Memory B cell (primary cell): ENCODE results near the gene XXYLT1.

Experiments
- ATAC-seq: fragments of 150-1000 bp; cut with Tn5 transposase; 2 replicates; pipeline ENCODE4 v1.10.0; 2021; ENCODE audit warnings: low read depth, mild to moderate bottlenecking, moderate library complexity
- DNase-seq, 2 donors: peaks; one replicate each; pipeline ENCODE4 v3.0.0; 2022; ENCODE audit warnings: low spot score in 2 of 2
- H3K27ac Mint-ChIP-seq: one replicate; pipeline ENCODE4 v1.8.0; 2022; ENCODE audit warnings: mild to moderate bottlenecking, moderate library complexity, mixed read lengths
- H3K27me3 Mint-ChIP-seq: one replicate; pipeline ENCODE4 v1.8.0; 2022; ENCODE audit warnings: mixed read lengths
- H3K36me3 Mint-ChIP-seq: one replicate; pipeline ENCODE4 v1.8.0; 2022; ENCODE audit warnings: mild to moderate bottlenecking, mixed read lengths
- H3K4me1 Mint-ChIP-seq: one replicate; pipeline ENCODE4 v1.8.0; 2022; ENCODE audit warnings: mixed read lengths
- H3K4me3 Mint-ChIP-seq: one replicate; pipeline ENCODE4 v1.8.0; 2022; ENCODE audit warnings: mild to moderate bottlenecking, moderate library complexity, mixed read lengths
- H3K9me3 Mint-ChIP-seq: one replicate; pipeline ENCODE4 v1.8.0; 2022; ENCODE audit warnings: mixed read lengths

Gene XXYLT1

DNA sequence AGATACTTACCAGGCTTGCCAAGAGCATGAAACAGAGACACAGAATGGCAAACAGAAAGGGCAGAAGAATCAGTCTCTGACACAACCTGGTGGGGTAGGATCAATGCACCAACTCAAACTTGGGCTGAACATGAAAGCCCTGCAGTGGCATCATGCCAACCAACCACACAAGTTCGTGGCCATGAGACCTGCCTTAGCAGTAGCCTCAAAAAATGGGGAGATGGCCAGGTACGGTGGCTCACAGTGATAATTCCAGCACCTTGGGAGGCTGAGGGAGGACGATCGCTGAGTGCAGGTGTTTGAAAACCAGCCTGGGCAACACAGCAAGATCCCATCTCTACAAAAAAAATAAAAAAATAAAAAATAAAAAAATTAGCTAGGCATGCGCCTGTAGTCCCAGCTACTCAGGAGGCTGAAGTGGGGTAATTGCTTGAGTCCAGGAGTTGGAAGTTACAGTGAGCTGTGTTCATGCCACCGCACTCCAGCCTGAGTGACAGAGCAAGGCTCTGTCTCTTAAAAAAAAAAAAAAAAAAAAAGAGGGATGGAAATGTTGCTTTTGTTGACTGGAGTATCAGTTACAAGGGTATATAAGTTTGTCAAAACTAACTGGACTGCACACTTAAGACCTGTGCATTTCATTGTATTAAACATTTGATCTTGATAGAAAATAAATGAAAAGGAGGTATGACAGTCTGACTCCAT is 93.4 kb downstream of the XXYLT1 start:
- Mint-ChIP-seq H3K27me3 (peaks cover 2% of the 10 kb centered on the region), H3K4me3 (no peak overlapping the region), H3K4me1 (peaks cover 4% of the 10 kb centered on the region), H3K27ac (no peak overlapping the region), H3K36me3 (peaks cover 7% of the 10 kb centered on the region), H3K9me3 (no peaks in the 10 kb centered on the region)
- ATAC-seq (no peak), DNase-seq (no peak)

DNA sequence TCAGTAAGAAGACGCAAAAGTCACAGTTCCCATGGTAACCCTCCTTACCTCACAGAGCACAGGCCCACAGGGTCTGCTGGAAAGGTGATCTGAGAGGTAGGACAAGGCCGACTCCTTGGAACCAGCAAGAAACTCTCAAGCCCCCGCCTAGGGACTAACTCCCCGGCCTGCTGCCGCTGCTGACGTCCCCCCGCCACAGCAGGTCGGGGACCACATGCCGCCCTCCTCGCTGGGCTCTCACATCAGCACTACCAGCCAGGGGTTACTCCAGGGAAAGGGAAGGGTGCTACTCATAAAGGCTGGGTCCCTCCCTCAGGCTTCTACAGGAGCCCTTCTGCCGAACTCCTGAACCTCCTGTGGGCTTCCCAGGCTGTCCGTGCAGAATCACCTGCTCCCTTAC is 94.2 kb downstream of the XXYLT1 start:
- ATAC-seq (no peak), DNase-seq (no peak)
- no peak overlapping the region for H3K4me3 Mint-ChIP-seq
- peaks cover 7% of the 10 kb centered on the region for H3K36me3 Mint-ChIP-seq
- no peaks in the 10 kb centered on the region for H3K9me3 Mint-ChIP-seq
- H3K27ac Mint-ChIP-seq = no peak overlapping the region
- peaks cover 2% of the 10 kb centered on the region for H3K27me3 Mint-ChIP-seq
- H3K4me1 Mint-ChIP-seq = peaks cover 6% of the 10 kb centered on the region

DNA sequence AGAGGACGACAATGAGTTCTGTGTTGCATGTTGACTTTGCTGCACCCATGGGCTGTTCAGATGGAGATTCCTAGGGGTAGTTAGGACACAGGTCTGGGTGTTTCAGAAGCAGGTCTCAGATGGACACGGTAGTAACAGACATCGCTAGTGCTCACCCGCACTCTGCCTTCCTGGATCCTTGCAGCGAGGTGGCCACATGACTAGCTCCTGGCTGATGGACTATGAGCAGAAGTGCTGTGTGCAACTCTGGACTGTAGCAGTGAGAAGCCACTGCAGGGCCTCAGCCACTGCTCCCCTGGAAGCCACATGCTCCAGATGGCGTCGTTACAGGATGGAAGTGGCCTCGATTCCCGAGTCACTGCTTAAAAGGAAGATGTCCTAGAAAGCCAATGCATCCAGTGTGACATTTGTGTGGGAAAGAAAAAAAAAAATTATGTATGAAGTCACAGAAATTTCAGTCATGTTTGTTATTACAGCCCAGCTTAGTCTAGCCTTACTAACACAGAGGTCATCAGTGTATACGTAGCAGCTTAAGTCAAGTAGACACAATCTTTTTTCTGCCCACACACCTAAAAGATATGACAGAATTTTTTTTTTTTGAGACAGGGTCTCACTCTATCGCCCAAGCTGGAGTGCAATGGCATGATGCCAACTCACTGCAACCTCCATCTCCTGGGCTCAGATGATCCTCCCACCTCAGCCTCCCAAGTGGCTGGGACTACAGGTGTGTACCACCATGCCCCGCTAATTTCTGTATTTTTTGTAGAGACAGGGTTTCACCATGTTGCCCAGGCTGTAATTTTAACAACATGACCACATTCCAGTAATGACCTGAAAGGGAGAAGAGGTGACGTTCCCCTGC is 95.3 kb downstream of the XXYLT1 start:
- Mint-ChIP-seq H3K27me3 (peaks cover 2% of the 10 kb centered on the region), H3K36me3 (peaks cover 7% of the 10 kb centered on the region), H3K4me1 (peaks cover 6% of the 10 kb centered on the region), H3K27ac (no peak overlapping the region), H3K9me3 (no peaks in the 10 kb centered on the region), H3K4me3 (no peak overlapping the region)
- ATAC-seq = no peak
- no peak for DNase-seq

DNA sequence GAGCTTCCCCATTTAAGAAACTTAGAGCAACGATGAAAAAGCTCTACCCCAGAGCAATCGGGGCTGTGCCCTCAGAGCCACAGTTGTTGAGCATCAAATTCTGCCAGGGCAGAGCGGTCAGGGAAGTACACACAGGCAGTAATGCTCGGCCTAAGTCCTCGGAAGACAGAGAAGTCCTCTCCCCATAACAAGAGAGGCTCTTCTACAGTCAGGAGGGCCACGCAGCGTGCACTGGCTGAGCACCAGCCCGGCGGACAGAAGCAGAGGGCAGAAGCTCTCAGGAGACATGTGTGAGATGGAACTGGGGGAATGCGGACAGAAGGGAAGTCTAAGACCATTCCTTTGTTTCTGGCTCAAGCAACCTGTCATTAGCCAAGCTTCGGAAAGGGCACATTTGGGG is 95.9 kb downstream of the XXYLT1 start:
- Mint-ChIP-seq H3K27me3 (peaks cover 2% of the 10 kb centered on the region), H3K4me1 (peaks cover 6% of the 10 kb centered on the region), H3K27ac (no peak overlapping the region), H3K36me3 (peaks cover 5% of the 10 kb centered on the region), H3K4me3 (no peak overlapping the region), H3K9me3 (no peaks in the 10 kb centered on the region)
- no peak for DNase-seq
- ATAC-seq = no peak

DNA sequence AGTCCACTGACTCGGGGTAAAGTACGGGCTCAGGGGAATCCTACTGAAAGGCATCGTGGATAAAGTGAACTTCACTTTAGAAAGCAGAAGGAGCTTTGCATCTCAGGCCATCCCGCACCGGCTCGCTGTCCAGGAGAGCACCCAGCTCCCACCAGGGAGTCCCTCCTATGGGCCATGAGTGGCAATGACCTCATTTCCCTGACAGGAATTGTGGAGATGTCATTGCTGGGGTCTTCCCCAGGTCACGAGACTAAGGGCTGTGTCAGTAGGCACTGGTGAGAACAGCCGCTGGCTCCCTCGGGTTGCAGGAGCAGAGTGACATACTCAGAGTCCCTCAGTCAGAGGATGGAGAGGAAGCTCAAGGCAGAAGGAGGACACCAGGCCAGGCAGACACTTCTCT is 97.3 kb downstream of the XXYLT1 start:
- no peak overlapping the region for H3K27ac Mint-ChIP-seq
- peaks cover 2% of the 10 kb centered on the region for H3K27me3 Mint-ChIP-seq
- DNase-seq = no peak
- peaks cover 6% of the 10 kb centered on the region for H3K4me1 Mint-ChIP-seq
- no peaks in the 10 kb centered on the region for H3K9me3 Mint-ChIP-seq
- H3K36me3 Mint-ChIP-seq = peaks cover 5% of the 10 kb centered on the region
- no peak overlapping the region for H3K4me3 Mint-ChIP-seq
- no peak for ATAC-seq

DNA sequence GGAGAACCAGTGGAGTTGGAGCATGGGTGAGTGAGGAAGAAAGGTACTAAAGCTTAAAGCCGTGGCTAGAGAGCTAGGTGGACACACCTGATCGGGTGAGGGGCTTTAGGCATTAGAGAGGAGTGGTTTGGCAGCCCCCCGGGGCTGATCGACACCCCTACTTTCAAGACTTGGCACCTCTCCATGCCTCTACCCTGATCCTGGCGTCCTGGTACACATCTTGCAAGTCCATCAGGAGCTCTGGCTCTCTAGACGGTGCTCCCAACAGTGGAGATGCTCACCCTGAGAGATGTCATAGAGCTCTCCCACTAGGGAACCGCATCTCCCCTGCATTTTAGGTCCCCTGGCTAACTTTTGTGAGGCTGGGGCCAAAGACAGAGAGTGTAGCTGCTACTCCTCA is 98.1 kb downstream of the XXYLT1 start:
- no peaks in the 10 kb centered on the region for H3K9me3 Mint-ChIP-seq
- H3K4me1 Mint-ChIP-seq = peaks cover 6% of the 10 kb centered on the region
- DNase-seq (no peak), ATAC-seq (no peak)
- no peak overlapping the region for H3K4me3 Mint-ChIP-seq
- no peak overlapping the region for H3K27ac Mint-ChIP-seq
- peaks cover 2% of the 10 kb centered on the region for H3K27me3 Mint-ChIP-seq
- peaks cover 5% of the 10 kb centered on the region for H3K36me3 Mint-ChIP-seq

DNA sequence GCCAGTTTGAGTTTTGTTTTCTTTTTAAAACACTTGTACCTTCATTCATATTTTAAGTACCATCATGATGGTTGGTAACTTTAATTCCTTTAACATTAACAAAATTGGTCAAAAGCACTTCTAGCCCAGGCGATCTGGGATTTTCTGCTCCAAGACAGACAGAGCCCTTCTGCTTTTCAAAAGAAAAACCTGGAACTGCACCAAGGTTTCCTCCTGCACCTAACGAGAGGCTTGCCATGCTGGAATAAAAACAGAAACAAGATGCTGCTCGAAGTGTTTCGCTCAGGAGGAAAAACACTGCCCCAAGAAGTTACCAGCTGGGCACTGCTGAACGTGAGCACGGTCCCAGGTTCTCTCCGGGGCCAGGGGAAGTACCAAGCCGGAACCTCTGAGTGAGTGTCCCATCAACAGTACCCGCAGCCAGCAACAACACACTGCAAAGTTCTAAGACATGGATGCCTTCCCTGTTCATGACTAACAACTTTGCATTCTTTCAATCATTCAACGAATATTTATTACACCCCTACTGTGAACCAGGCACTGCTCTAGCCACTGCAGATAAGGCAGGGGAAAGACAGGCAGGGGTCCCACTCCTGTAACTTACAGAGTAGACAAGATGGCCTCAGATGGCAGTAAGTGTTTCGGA is 98.8 kb downstream of the XXYLT1 start:
- Mint-ChIP-seq H3K4me1 (peaks cover 6% of the 10 kb centered on the region), H3K27me3 (peaks cover 2% of the 10 kb centered on the region), H3K36me3 (peaks cover 4% of the 10 kb centered on the region), H3K27ac (no peak overlapping the region), H3K4me3 (no peak overlapping the region), H3K9me3 (no peaks in the 10 kb centered on the region)
- ATAC-seq = no peak
- DNase-seq = no peak

DNA sequence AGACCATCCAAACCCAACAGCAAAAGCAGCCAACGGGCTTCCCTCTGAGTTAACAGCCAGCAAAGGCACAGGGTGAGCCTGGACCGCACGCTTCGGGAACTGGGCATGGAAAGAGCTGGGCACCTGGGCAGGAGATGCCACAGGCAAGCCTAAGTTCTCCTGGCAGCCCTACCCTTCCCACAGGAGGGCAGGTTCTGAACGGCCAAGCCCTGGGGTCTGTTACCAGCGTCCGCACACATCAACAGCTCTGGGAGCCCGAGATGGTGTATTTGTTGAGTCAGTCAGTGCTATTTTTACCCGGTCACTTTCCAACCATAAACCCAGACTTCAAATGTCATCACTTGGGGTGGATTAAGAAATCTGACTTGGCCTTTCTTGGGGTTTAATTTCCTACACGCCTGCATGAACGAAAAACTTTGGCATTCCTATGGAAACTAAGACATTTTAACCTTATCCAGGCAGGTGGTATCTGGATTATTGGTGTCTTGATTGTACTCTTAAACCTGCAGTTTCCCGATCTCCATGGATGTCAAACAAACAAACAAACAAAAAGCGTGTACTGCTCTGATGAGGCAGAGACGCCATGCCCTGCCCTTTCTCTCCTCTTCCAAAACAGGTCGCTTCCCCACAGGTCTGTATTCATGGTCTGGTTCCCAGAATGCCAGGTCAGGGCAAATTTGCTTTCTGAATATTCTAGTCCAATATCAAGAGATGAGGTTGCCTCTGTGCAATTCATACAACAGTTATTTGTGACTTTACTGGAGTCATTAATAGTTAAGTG is 99.7 kb downstream of the XXYLT1 start:
- H3K36me3 Mint-ChIP-seq = peaks cover 4% of the 10 kb centered on the region
- H3K4me1 Mint-ChIP-seq = peaks cover 6% of the 10 kb centered on the region
- H3K27me3 Mint-ChIP-seq = peaks cover 2% of the 10 kb centered on the region
- ATAC-seq (no peak), DNase-seq (no peak)
- no peaks in the 10 kb centered on the region for H3K9me3 Mint-ChIP-seq
- H3K27ac Mint-ChIP-seq = no peak overlapping the region
- no peak overlapping the region for H3K4me3 Mint-ChIP-seq

DNA sequence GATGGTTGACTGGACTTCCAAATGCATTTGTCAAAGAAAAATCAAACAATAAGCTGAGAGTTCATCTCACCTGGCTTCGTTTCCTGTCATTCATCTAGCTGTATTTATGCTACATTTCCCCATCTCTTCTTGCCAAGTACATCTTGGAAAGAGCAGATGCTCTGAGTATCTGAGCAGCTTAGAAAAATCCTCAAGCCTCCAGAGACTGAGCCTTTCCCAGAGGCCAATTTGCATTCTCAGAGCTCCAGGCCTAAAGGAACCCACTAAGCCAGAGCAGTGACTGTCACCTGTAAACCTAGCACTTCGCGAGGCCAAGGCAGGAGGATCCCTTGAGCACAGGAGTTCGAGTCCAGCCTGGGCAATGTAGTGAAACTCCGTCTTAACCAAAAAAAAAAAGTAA is 100.5 kb downstream of the XXYLT1 start:
- Mint-ChIP-seq H3K4me3 (no peak overlapping the region), H3K27me3 (peaks cover 2% of the 10 kb centered on the region), H3K9me3 (no peaks in the 10 kb centered on the region), H3K27ac (no peak overlapping the region), H3K4me1 (peaks cover 6% of the 10 kb centered on the region), H3K36me3 (peaks cover 4% of the 10 kb centered on the region)
- no peak for DNase-seq
- ATAC-seq = no peak

DNA sequence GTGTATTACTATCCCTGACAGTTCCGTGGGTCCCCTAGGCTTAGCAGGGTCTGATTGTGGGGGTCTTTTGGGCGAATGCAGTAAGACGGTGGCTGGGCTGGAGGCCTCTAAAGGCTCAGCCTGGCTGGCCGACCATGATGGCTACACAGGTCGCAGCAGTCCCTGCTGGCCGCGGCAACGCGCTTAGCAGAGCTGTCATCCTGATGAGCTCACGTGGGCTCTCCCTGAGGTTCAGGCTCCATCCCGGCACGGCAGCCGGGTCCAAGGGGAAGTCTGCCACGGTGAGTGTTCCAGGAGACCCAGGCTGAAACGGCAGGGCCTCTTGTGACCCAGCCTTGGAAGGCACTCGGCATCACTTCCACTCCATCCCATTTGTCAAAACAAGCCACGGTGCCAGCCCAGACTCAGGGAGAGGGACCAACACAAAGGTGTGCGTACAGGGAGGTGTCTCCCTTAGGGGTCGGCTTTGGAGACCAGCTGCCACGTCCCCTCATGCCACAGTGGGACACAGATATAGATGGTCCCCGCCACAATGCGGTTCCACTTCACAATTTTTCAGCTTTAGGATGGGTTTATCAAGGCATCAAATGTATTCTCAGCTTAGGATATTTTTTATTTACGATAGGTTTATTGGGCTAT is 101.8 kb downstream of the XXYLT1 start:
- Mint-ChIP-seq H3K27ac (no peak overlapping the region), H3K4me1 (peaks cover 6% of the 10 kb centered on the region), H3K27me3 (no peaks in the 10 kb centered on the region), H3K4me3 (no peak overlapping the region), H3K9me3 (no peaks in the 10 kb centered on the region), H3K36me3 (no peaks in the 10 kb centered on the region)
- ATAC-seq = no peak
- DNase-seq = no peak

DNA sequence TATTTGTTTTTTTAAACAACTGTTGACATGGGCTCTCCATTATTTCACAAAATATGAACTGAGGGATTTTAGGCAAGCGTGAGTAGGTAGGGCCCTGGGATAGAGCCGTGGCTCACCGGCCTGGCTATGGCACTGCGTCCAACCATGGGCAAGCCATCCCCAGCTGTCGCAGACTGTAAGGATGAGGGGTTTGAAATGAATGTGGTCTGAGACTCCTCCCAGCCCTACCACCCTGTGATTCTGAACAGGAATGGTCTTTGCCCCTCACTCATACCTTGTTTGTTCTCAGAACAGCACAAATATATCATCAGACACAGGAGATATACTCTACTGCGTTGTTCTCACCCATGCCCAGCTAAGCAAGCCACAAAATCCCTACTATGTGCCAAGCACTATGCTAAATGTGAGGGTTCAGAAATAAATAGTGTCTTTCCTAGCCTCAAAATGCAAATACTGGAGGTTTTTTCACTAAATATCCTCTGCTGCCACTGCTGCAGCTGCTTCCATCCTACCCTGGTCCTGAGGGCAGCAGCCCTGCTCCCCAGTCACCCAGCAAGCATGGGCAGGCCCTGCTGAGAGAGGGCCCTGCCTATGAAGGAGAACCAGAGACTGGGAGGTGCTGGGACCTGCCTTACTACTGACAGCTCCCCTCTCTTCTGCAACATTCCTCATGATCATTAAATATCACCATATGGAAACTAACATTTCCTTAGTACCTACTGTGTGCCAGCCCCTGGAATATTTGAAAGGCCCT is 102.8 kb downstream of the XXYLT1 start:
- no peaks in the 10 kb centered on the region for H3K27me3 Mint-ChIP-seq
- H3K4me1 Mint-ChIP-seq = peaks cover 9% of the 10 kb centered on the region
- H3K27ac Mint-ChIP-seq = no peak overlapping the region

DNA sequence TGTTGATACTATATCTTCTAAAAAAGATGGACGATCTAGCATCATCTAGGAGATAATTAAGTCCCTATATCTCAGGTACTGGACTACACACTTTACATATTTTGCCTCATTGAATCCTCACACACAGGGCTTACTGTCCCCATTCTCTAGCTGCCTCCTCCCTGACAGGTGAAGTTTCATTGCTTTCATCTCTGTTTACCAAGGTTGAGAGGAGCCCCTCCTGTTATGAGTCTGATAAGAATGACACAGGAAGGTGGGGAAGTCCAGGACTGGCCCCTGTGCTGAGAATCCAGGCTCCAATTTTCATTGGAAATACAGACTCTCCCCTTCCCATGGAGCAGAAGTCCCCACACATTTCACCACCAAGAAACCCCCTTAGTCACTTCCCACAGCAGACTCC is 105.2 kb downstream of the XXYLT1 start:
- no peak overlapping the region for H3K27ac Mint-ChIP-seq
- no peak overlapping the region for H3K4me3 Mint-ChIP-seq
- ATAC-seq (no peak), DNase-seq (no peak)
- no peaks in the 10 kb centered on the region for H3K36me3 Mint-ChIP-seq
- peaks cover 13% of the 10 kb centered on the region for H3K4me1 Mint-ChIP-seq
- no peaks in the 10 kb centered on the region for H3K9me3 Mint-ChIP-seq
- no peaks in the 10 kb centered on the region for H3K27me3 Mint-ChIP-seq

More for the DNA sequence above, 102.8 kb downstream of the XXYLT1 start:
- DNase-seq = no peak
- no peak for ATAC-seq
- no peak overlapping the region for H3K4me3 Mint-ChIP-seq
- no peaks in the 10 kb centered on the region for H3K9me3 Mint-ChIP-seq
- H3K36me3 Mint-ChIP-seq = no peaks in the 10 kb centered on the region

DNA sequence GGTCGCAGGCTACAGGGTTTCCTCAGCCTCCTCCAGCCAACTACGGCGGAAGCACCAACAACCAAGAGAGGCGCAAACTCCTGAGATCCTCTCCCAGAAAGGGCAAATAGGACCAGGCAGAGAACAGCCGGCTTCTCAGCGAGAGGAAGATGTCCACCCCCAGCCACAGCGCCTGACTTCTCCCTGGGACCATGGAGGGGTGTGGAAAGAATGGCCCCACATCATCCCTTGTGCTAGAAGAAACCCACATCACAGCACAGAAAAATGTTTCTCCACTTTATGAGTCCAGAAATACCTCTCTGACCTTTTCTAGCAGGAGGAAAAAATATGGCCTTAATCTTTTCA is 105.7 kb downstream of the XXYLT1 start:
- H3K27me3 Mint-ChIP-seq = no peaks in the 10 kb centered on the region
- no peak overlapping the region for H3K27ac Mint-ChIP-seq
- H3K9me3 Mint-ChIP-seq = no peaks in the 10 kb centered on the region
- DNase-seq (no peak), ATAC-seq (no peak)
- H3K36me3 Mint-ChIP-seq = no peaks in the 10 kb centered on the region
- H3K4me3 Mint-ChIP-seq = no peak overlapping the region
- H3K4me1 Mint-ChIP-seq = peaks cover 13% of the 10 kb centered on the region
